ENCODE results near the gene ERCC1.

DNA sequence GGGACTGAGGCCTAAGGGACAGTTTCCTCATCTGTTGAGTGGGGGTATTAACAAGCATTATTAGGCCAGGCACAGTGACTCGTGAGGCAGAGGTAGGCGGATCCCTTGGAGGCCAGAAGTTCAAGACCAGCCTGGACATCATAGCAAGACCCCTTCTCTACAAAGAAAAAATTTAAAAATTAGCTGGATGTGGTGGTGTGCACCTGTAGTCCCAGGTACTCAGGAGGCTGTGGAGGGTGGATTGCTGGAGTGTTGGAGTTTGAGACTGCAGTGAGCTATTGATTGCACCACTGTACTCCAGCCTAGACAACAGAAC is 32.7 kb upstream of the ERCC1 start:
- TF ChIP-seq, protein P1, sequence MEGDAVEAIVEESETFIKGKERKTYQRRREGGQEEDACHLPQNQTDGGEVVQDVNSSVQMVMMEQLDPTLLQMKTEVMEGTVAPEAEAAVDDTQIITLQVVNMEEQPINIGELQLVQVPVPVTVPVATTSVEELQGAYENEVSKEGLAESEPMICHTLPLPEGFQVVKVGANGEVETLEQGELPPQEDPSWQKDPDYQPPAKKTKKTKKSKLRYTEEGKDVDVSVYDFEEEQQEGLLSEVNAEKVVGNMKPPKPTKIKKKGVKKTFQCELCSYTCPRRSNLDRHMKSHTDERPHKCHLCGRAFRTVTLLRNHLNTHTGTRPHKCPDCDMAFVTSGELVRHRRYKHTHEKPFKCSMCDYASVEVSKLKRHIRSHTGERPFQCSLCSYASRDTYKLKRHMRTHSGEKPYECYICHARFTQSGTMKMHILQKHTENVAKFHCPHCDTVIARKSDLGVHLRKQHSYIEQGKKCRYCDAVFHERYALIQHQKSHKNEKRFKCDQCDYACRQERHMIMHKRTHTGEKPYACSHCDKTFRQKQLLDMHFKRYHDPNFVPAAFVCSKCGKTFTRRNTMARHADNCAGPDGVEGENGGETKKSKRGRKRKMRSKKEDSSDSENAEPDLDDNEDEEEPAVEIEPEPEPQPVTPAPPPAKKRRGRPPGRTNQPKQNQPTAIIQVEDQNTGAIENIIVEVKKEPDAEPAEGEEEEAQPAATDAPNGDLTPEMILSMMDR (IDR thresholded peaks at IDR 0.05; ENCODE audit: insufficient read depth, low read depth, low read length): no peak
- no peak for TF ChIP-seq EZH2 (IDR thresholded peaks at IDR 0.05; ENCODE audit: insufficient read depth, low read length)
